HCT116 (cell line): ENCODE results near the gene ACAT1. TPM values are rescaled to one million over a fixed set of nuclear protein-coding genes. Genes with fewer than 3 reads are reported as not detected.

Experiments used
- ATAC-seq: fragments of 200-7000 bp; cut with Tn5 transposase; 2 replicates; pipeline ENCODE4 v1.9.1; 2020; ENCODE audit warnings: mild to moderate bottlenecking, moderate library complexity
- BruUV-seq: library from RNA; stranded (reverse); fragments of 400-500 nt; replicated peaks from 2 replicates; lab custom pipeline; 2021; lab: Mats Ljungman, UMichigan
- CTCF ChIA-PET: fragments of 300-600 bp; sonication (Branson Sonifier 250); formaldehyde crosslinking; loops from one replicate; lab custom pipeline; 2021; ENCODE audit warnings: antibody characterized with exemption; lab: Charles Lee
- POLR2A ChIA-PET: fragments of 300-600, 350-600 bp; sonication (Branson Sonifier 250); formaldehyde crosslinking; loops from one replicate; lab custom pipeline; 2021; ENCODE audit warnings: antibody characterized with exemption; lab: Charles Lee
- RAD21 ChIA-PET, 2 experiments: fragments of 300-600 bp; sonication (Branson Sonifier 250); formaldehyde crosslinking; loops; one replicate each; lab custom pipeline; 2023; ENCODE audit warnings: low total read pairs in 2 of 2; ENCODE audit not compliant: uncharacterized antibody in 2 of 2, unreplicated experiment in 2 of 2, low non-redundant PET in 1 of 2; lab: Charles Lee
- DNase-seq: peaks from one replicate; pipeline ENCODE4 v3.0.0-alpha.2; 2010; ENCODE audit warnings: low read depth, low spot score
- H2AFZ ChIP-seq: fragments of 200-600 bp; shearing (Covaris generic), sonication (generic); 2 replicates; pipeline ENCODE4 v1.6.1; 2017; ENCODE audit warnings: low read depth, mixed run types, mixed read lengths, antibody characterized with exemption, low read length; ENCODE audit not compliant: poor library complexity, severe bottlenecking
- H3K27ac ChIP-seq: 2 replicates; pipeline ENCODE4 v1.5.1; 2012; ENCODE audit warnings: low read depth, low read length
- H3K27me3 ChIP-seq: fragments of 200-600 bp; sonication (generic); 2 replicates; pipeline ENCODE4 v1.6.1; 2016; ENCODE audit warnings: mixed run types, low read length, mixed read lengths; ENCODE audit not compliant: insufficient read depth
- H3K36me3 ChIP-seq, 2 experiments: fragments of 200-500 bp in 1 of 2; fragments of 200-600 bp in 1 of 2; sonication (Bioruptor generic) in 1 of 2; sonication (generic) in 1 of 2; 2 replicates each; pipeline versions ENCODE4 v1.5.1 to v1.6.1; 2014 to 2016; ENCODE audit warnings: low read length in 2 of 2, inconsistent platforms in 1 of 2, mixed read lengths in 1 of 2, mixed run types in 1 of 2; ENCODE audit not compliant: insufficient read depth in 2 of 2, control insufficient read depth in 1 of 2
- H3K4me1 ChIP-seq, 2 experiments: fragments of 200-600 bp in 1 of 2; sonication (generic) in 1 of 2; 2 replicates each; pipeline versions ENCODE4 v1.5.1 to v1.6.1; 2012 to 2017; ENCODE audit warnings: low read length in 2 of 2, inconsistent platforms in 1 of 2, mild to moderate bottlenecking in 1 of 2, mixed read lengths in 1 of 2, mixed run types in 1 of 2, moderate library complexity in 1 of 2; ENCODE audit not compliant: insufficient read depth in 2 of 2, control insufficient read depth in 1 of 2
- H3K4me2 ChIP-seq: fragments of 200-600 bp; sonication (generic); 2 replicates; pipeline ENCODE4 v1.6.1; 2017; ENCODE audit warnings: mixed run types, low read length, mixed read lengths
- H3K4me3 ChIP-seq, 2 experiments: fragments of 200-600 bp in 1 of 2; sonication (generic) in 1 of 2; replicated peaks in 1 of 2; 2 replicates each; pipeline ENCODE4 v1.5.1; 2011 to 2016; ENCODE audit warnings: low read length in 2 of 2, control low read depth in 1 of 2, low read depth in 1 of 2, mild to moderate bottlenecking in 1 of 2, mixed read lengths in 1 of 2, mixed run types in 1 of 2
- H3K79me2 ChIP-seq: fragments of 200-600 bp; sonication (generic); 2 replicates; pipeline ENCODE4 v1.6.1; 2017; ENCODE audit warnings: mild to moderate bottlenecking, mixed run types, low read length, moderate library complexity, mixed read lengths; ENCODE audit not compliant: insufficient read depth
- H3K9ac ChIP-seq: fragments of 200-600 bp; sonication (generic); 2 replicates; pipeline ENCODE4 v1.6.1; 2016; ENCODE audit warnings: low read length, mixed read lengths
- H3K9me2 ChIP-seq: fragments of 200-600 bp; sonication (generic), shearing (Covaris generic); 2 replicates; pipeline ENCODE4 v1.6.1; 2017; ENCODE audit warnings: mixed run types, mild to moderate bottlenecking, moderate library complexity; ENCODE audit not compliant: insufficient read depth
- H3K9me3 ChIP-seq, 2 experiments: fragments of 200-500 bp in 1 of 2; fragments of 200-600 bp in 1 of 2; sonication (Bioruptor generic) in 1 of 2; sonication (generic) in 1 of 2; 2 replicates each; pipeline ENCODE4 v1.6.1; 2014 to 2017; ENCODE audit warnings: low read length in 2 of 2, mixed read lengths in 2 of 2, inconsistent platforms in 1 of 2, low read depth in 1 of 2, mild to moderate bottlenecking in 1 of 2, mixed run types in 1 of 2, moderate library complexity in 1 of 2; ENCODE audit not compliant: control insufficient read depth in 1 of 2, insufficient read depth in 1 of 2
- H4K20me1 ChIP-seq: fragments of 200-600 bp; sonication (generic), shearing (Covaris generic); 2 replicates; pipeline ENCODE4 v1.6.1; 2017; ENCODE audit warnings: mixed run types, mild to moderate bottlenecking, moderate library complexity; ENCODE audit not compliant: insufficient read depth
- CBX3 ChIP-seq: IDR thresholded peaks from 2 replicates; pipeline ENCODE4 v1.6.1; 2012; ENCODE audit warnings: low read depth
- CEBPB ChIP-seq: IDR thresholded peaks from 2 replicates; pipeline ENCODE4 v1.6.1; 2012; ENCODE audit warnings: low read depth
- CTCF ChIP-seq, 3 experiments: fragments of 200-600 bp in 1 of 3; sonication (generic) in 1 of 3; IDR thresholded peaks in 2 of 3; conservative IDR thresholded peaks in 1 of 3; 2 replicates each; pipeline ENCODE4 v1.5.1; 2012 to 2017; ENCODE audit warnings: low read depth in 2 of 3, low read length in 2 of 3, antibody characterized with exemption in 1 of 3, borderline replicate concordance in 1 of 3, control low read depth in 1 of 3, mild to moderate bottlenecking in 1 of 3, mixed read lengths in 1 of 3, mixed run types in 1 of 3, moderate library complexity in 1 of 3; ENCODE audit not compliant: insufficient read depth in 1 of 3
- EGR1 ChIP-seq: IDR thresholded peaks from 2 replicates; pipeline ENCODE4 v1.6.1; 2012; ENCODE audit warnings: low read depth
- ELF1 ChIP-seq: IDR thresholded peaks from 2 replicates; pipeline ENCODE4 v1.6.1; 2012; ENCODE audit warnings: low read depth, borderline replicate concordance
- EZH2 ChIP-seq: fragments of 200-600 bp; sonication (generic); IDR thresholded peaks from 2 replicates; pipeline ENCODE4 v1.6.1; 2017; ENCODE audit warnings: antibody characterized with exemption, mixed run types
- EZH2phosphoT487 ChIP-seq: fragments of 200-600 bp; IDR thresholded peaks from 2 replicates; pipeline ENCODE4 v1.6.1; 2018; ENCODE audit warnings: antibody characterized with exemption, borderline replicate concordance
- FOSL1 ChIP-seq: IDR thresholded peaks from 2 replicates; pipeline ENCODE4 v1.6.1; 2012; ENCODE audit warnings: low read depth
- MAX ChIP-seq: IDR thresholded peaks from 2 replicates; pipeline ENCODE4 v1.6.1; 2012
- REST ChIP-seq: IDR thresholded peaks from 2 replicates; pipeline ENCODE4 v1.6.1; 2012; ENCODE audit warnings: low read depth
- SIN3A ChIP-seq: IDR thresholded peaks from 2 replicates; pipeline ENCODE4 v1.6.1; 2012; ENCODE audit warnings: low read depth
- SP1 ChIP-seq: IDR thresholded peaks from 2 replicates; pipeline ENCODE4 v1.6.1; 2012; ENCODE audit warnings: low read depth
- ZBTB33 ChIP-seq: IDR thresholded peaks from 2 replicates; pipeline ENCODE4 v1.6.1; 2011; ENCODE audit warnings: mild to moderate bottlenecking, low read length, moderate library complexity; ENCODE audit not compliant: insufficient replicate concordance; ENCODE audit errors: extremely low read depth
- ZNF274 ChIP-seq: fragments of 200-500 bp; sonication (Bioruptor generic); IDR thresholded peaks from 2 replicates; pipeline ENCODE4 v1.6.1; 2014; ENCODE audit warnings: mild to moderate bottlenecking, low read depth, low read length, inconsistent platforms
- intact Hi-C: fragments of 100-400 bp; cut with micrococcal nuclease; formaldehyde crosslinking; loops from 2 replicates; pipeline ENCODE4 v1.10.0; 2022
- total RNA-seq: library from RNA; stranded (reverse); gene quantifications from one replicate; pipeline ENCODE4 v1.2.1, GENCODE V29; 2021; ENCODE audit not compliant: unreplicated experiment

Gene ACAT1
- total RNA-seq, 1 experiment from 2014 or later = 83.8 TPM

- TF ChIP-seq ZBTB33 = no peak
- TF ChIP-seq ZNF274 = no peak
- TF ChIP-seq MAX = no peak
- no peak for TF ChIP-seq EZH2
- TF ChIP-seq EZH2phosphoT487 = no peak
- no peak for TF ChIP-seq CBX3
Observed at GRCh38 chr11:108101090-108101775, 20.1 kb upstream of the ACAT1 start (continued).

- no peaks in the 10 kb centered on the region for H4K20me1 ChIP-seq
- no peaks in the 10 kb centered on the region for H3K36me3 ChIP-seq
- ChIA-PET POLR2A (no interaction called here), RAD21 (no interaction called here), CTCF (no interaction called here)
- no peak overlapping the region for H3K4me2 ChIP-seq
- H3K4me3 ChIP-seq = no peak overlapping the region
- no peaks in the 10 kb centered on the region for H3K27me3 ChIP-seq
- intact Hi-C loops = no loop called here
- no peaks in the 10 kb centered on the region for H3K4me1 ChIP-seq
- DNase-seq = no peak
- no peak overlapping the region for H3K27ac ChIP-seq
- H3K9me2 ChIP-seq = no peaks in the 10 kb centered on the region
- no TSS peak for BruUV-seq
- H3K79me2 ChIP-seq = no peaks in the 10 kb centered on the region
- H3K9me3 ChIP-seq = no peaks in the 10 kb centered on the region
- ATAC-seq = peak; percentile 63
- H2AFZ ChIP-seq = no peak overlapping the region
- no peak overlapping the region for H3K9ac ChIP-seq
- TF ChIP-seq ZBTB33 (no peak), ZNF274 (no peak), FOSL1 (no peak), EGR1 (no peak), CBX3 (no peak), SP1 (no peak), CTCF (IDR thresholded peaks at IDR 0.05 in 2 of 3, conservative IDR thresholded peaks at IDR 0.05 in 1 of 3; ENCODE audit: borderline replicate concordance in 1 of 3, insufficient read depth in 1 of 3, low read depth in 2 of 3, low read length in 2 of 3) (no peak), SIN3A (no peak), CEBPB (no peak), REST (no peak), ELF1 (no peak)
Observed at GRCh38 chr11:108111126-108111525, 10.2 kb upstream of the ACAT1 start.
